ENCODE measurements around the gene C1QTNF5. TPM values are rescaled to one million over a fixed set of nuclear protein-coding genes. Genes with fewer than 3 reads are reported as not detected.
A peak's percentile ranks its signal among the peaks of the same experiment; 100 is the strongest.

The C1QTNF5 gene
- total RNA-seq, 4 donors from 2014 or later: 5.3 to 18.8 (median 10.3) TPM

GRCh38 chr11:119310682-119311052, 30.0 kb downstream of the C1QTNF5 start:
- peaks cover 13 to 66% (median 31%) of the 10 kb centered on the region in 3 donors for H3K4me1 ChIP-seq
- 20% methylated on average over 3 of the region's 20 CpGs; no CpG with 5 or more reads in 1 of the 2 donors for WGBS, 2 donors
- no peak overlapping the region for H3K4me3 ChIP-seq
- DNase-seq: no peak
- no peaks in the 10 kb centered on the region for H3K9me3 ChIP-seq
- peak overlapping the region in 3 of 4 donors; percentile 62 to 91 (median 88) for H3K27ac ChIP-seq
- no peak for TF ChIP-seq POLR2A (IDR thresholded peaks at IDR 0.05)
- TF ChIP-seq, protein P1, sequence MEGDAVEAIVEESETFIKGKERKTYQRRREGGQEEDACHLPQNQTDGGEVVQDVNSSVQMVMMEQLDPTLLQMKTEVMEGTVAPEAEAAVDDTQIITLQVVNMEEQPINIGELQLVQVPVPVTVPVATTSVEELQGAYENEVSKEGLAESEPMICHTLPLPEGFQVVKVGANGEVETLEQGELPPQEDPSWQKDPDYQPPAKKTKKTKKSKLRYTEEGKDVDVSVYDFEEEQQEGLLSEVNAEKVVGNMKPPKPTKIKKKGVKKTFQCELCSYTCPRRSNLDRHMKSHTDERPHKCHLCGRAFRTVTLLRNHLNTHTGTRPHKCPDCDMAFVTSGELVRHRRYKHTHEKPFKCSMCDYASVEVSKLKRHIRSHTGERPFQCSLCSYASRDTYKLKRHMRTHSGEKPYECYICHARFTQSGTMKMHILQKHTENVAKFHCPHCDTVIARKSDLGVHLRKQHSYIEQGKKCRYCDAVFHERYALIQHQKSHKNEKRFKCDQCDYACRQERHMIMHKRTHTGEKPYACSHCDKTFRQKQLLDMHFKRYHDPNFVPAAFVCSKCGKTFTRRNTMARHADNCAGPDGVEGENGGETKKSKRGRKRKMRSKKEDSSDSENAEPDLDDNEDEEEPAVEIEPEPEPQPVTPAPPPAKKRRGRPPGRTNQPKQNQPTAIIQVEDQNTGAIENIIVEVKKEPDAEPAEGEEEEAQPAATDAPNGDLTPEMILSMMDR (IDR thresholded peaks at IDR 0.05): no peak
- peaks cover 0 to 56% (median 4%) of the 10 kb centered on the region in 3 donors for H3K36me3 ChIP-seq
- H3K27me3 ChIP-seq: peaks cover 0 to 14% (median 0%) of the 10 kb centered on the region in 4 donors
- intact Hi-C loops (cut with DNase I): no loop called here

DNA sequence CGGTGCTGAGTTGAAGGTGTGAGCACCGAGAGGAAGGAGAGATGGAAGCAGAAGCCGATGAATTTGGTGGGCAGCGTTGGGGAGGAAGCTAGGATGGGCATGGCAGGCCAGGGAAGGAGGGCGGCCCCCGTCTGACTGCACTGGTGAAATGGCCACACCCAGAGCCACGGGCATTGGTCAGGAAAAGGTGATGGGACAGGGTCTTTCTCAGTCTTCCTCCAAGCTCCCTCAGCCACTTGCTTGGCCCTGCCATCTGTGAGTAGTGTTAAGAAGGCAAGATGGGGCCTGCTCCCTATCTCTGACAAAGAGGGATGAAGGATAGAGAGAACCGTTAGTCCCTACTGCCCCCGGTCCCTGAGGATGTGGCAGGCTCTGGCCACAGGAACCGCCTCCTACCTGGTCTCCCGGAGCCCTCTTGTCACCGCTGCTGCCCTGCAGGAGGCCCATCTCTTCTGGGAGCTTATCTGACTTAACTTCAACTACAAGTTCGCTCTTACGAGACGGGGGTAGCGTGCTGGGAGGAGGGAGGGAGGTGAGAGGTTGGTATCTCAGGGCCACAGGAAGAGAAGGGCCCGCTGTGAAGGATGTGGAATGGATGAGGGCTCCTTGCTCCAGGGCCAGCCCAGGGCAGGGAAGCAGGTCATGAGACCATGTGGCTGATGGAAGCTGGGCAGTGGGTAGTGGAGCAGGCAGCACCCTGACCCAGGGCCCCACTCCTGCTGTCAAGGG, 30.6 kb downstream of the C1QTNF5 start:
- 77 to 80% methylated on average over 8 to 15 of the region's 17 CpGs for WGBS, 2 donors
- Histone ChIP-seq H3K27me3 (peaks cover 0 to 8% (median 0%) of the 10 kb centered on the region in 4 donors), H3K36me3 (peaks cover 0 to 59% (median 4%) of the 10 kb centered on the region in 3 donors), H3K27ac (peak overlapping the region in 3 of 4 donors; percentile 39 to 88 (median 62)), H3K4me1 (peaks cover 9 to 63% (median 25%) of the 10 kb centered on the region in 3 donors), H3K4me3 (no peak overlapping the region), H3K9me3 (no peaks in the 10 kb centered on the region)
- intact Hi-C loops (cut with DNase I): no loop called here
- no peak for TF ChIP-seq POLR2A (IDR thresholded peaks at IDR 0.05)
- TF ChIP-seq, protein P1 (IDR thresholded peaks at IDR 0.05): no peak
- DNase-seq: no peak

DNA sequence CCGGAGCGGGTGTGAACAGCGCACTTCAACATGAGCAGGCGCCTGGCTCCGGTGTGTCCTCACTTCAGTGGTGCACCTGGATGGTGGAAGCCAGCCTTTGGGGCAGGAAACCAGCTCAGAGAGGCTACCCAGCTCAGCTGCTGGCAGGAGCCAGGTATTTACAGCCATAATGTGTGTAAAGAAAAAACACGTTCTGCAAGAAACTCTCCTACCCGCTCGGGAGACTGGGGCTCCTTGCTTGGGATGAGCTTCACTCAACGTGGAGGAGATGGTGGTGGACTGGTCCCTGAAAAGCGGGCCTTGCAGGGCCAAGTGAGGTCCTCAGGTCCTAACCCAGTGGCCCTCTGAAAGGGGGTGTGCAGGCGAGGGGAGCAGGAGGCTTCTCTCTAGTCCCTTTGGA, 31.3 kb downstream of the C1QTNF5 start:
- no peak for TF ChIP-seq POLR2A (IDR thresholded peaks at IDR 0.05)
- TF ChIP-seq, protein P1 (IDR thresholded peaks at IDR 0.05): no peak
- 76 to 100% methylated on average over 1 to 9 of the region's 11 CpGs for WGBS, 2 donors
- Histone ChIP-seq H3K27ac (peak overlapping the region in 3 of 4 donors; percentile 62 to 76 (median 70)), H3K4me3 (no peak overlapping the region), H3K27me3 (peaks cover 0 to 1% (median 0%) of the 10 kb centered on the region in 4 donors), H3K36me3 (peaks cover 0 to 66% (median 4%) of the 10 kb centered on the region in 3 donors), H3K4me1 (peaks cover 6 to 56% (median 22%) of the 10 kb centered on the region in 3 donors), H3K9me3 (no peaks in the 10 kb centered on the region)
- intact Hi-C loops (cut with DNase I): no loop called here
- DNase-seq: no peak

GRCh38 chr11:119307974-119308373, 32.7 kb downstream of the C1QTNF5 start:
- 81 to 82% methylated on average over 5 of the region's 5 CpGs for WGBS, 2 donors
- no peaks in the 10 kb centered on the region for H3K9me3 ChIP-seq
- intact Hi-C loops (cut with DNase I): no loop called here
- no peak for DNase-seq
- H3K27me3 ChIP-seq: no peaks in the 10 kb centered on the region
- no peak for TF ChIP-seq POLR2A (IDR thresholded peaks at IDR 0.05)
- TF ChIP-seq, protein P1 (IDR thresholded peaks at IDR 0.05): no peak
- H3K4me3 ChIP-seq: no peak overlapping the region
- peak overlapping the region; percentile 27 to 76 (median 58) for H3K27ac ChIP-seq
- peaks cover 0 to 79% (median 6%) of the 10 kb centered on the region in 3 donors for H3K36me3 ChIP-seq
- peaks cover 6 to 52% (median 22%) of the 10 kb centered on the region in 3 donors for H3K4me1 ChIP-seq

GRCh38 chr11:119307219-119307618, 33.5 kb downstream of the C1QTNF5 start:
- Histone ChIP-seq H3K9me3 (no peaks in the 10 kb centered on the region), H3K27me3 (no peaks in the 10 kb centered on the region), H3K36me3 (peaks cover 0 to 79% (median 6%) of the 10 kb centered on the region in 3 donors), H3K4me3 (no peak overlapping the region), H3K27ac (peak overlapping the region; percentile 46 to 76 (median 72)), H3K4me1 (peaks cover 6 to 46% (median 22%) of the 10 kb centered on the region in 3 donors)
- DNase-seq: no peak
- WGBS, 2 donors: 60 to 83% methylated on average over 1 of the region's 1 CpG
- no peak for TF ChIP-seq POLR2A (IDR thresholded peaks at IDR 0.05)
- TF ChIP-seq, protein P1 (IDR thresholded peaks at IDR 0.05): peak in 1 of 6 experiments; percentile 14
- intact Hi-C loops (cut with DNase I): no loop called here
